WERI-Rb-1 (cell line): ENCODE measurements around the gene TTYH2.

Experiments used
- DNase-seq: peaks from one replicate; pipeline ENCODE4 v3.0.0-alpha.2; 2020
- H3K27ac ChIP-seq: fragments of 250-450 bp; sonication (Bioruptor Pico); 2 replicates; pipeline ENCODE4 v1.5.1; 2020; ENCODE audit warnings: mild to moderate bottlenecking, moderate library complexity
- H3K27me3 ChIP-seq: fragments of 250-450 bp; sonication (Bioruptor Pico); 2 replicates; pipeline ENCODE4 v1.5.1; 2021; ENCODE audit warnings: mild to moderate bottlenecking, low read depth, moderate library complexity; ENCODE audit not compliant: insufficient read depth, severe bottlenecking
- H3K36me3 ChIP-seq: fragments of 250-450 bp; sonication (Bioruptor Pico); 2 replicates; pipeline ENCODE4 v1.5.1; 2020; ENCODE audit warnings: mild to moderate bottlenecking, moderate library complexity
- H3K4me3 ChIP-seq: 2 replicates; pipeline ENCODE4 v1.5.1; 2011; ENCODE audit warnings: low read depth, mild to moderate bottlenecking, control low read depth, low read length
- H3K9me3 ChIP-seq: fragments of 250-450 bp; sonication (Bioruptor Pico); 2 replicates; pipeline ENCODE4 v1.5.1; 2021; ENCODE audit warnings: mild to moderate bottlenecking, moderate library complexity; ENCODE audit not compliant: severe bottlenecking
- CTCF ChIP-seq: IDR thresholded peaks from 2 replicates; pipeline ENCODE4 v1.5.1; 2011; ENCODE audit warnings: low read depth, mild to moderate bottlenecking, control low read depth, inconsistent platforms, low read length

TTYH2 gene

GRCh38 chr17:74295625-74296547, 82.5 kb downstream of the TTYH2 start:
- Histone ChIP-seq H3K9me3 (peaks cover 5% of the 10 kb centered on the region), H3K36me3 (no peaks in the 10 kb centered on the region), H3K4me3 (no peak overlapping the region), H3K27ac (peak overlapping the region; percentile 33), H3K27me3 (no peaks in the 10 kb centered on the region)
- DNase-seq: no peak
- no peak for TF ChIP-seq CTCF

- H3K27me3 ChIP-seq: no peaks in the 10 kb centered on the region
- peak overlapping the region; percentile 33; the same call in 1 of the 2 replicates for H3K27ac ChIP-seq
- H3K9me3 ChIP-seq: peaks cover 2% of the 10 kb centered on the region
- H3K4me3 ChIP-seq: no peak overlapping the region
- TF ChIP-seq CTCF: peak; percentile 86
- DNase-seq: peak; percentile 87
- H3K36me3 ChIP-seq: no peaks in the 10 kb centered on the region
These were observed 83.2 kb downstream of the TTYH2 start for GRCh38 chr17:74296548-74296936.

GRCh38 chr17:74297941-74298340, 84.6 kb downstream of the TTYH2 start:
- Histone ChIP-seq H3K9me3 (peaks cover 2% of the 10 kb centered on the region), H3K27ac (no peak overlapping the region), H3K27me3 (no peaks in the 10 kb centered on the region), H3K4me3 (no peak overlapping the region), H3K36me3 (no peaks in the 10 kb centered on the region)
- DNase-seq: no peak
- TF ChIP-seq CTCF: no peak

- no peak overlapping the region for H3K27ac ChIP-seq
- no peak for TF ChIP-seq CTCF
- no peaks in the 10 kb centered on the region for H3K36me3 ChIP-seq
- peaks cover 1% of the 10 kb centered on the region for H3K9me3 ChIP-seq
- H3K4me3 ChIP-seq: no peak overlapping the region
- no peaks in the 10 kb centered on the region for H3K27me3 ChIP-seq
- DNase-seq: no peak
These were observed 85.4 kb downstream of the TTYH2 start for GRCh38 chr17:74298778-74299177.

- no peak overlapping the region for H3K4me3 ChIP-seq
- TF ChIP-seq CTCF: no peak
- H3K27ac ChIP-seq: no peak overlapping the region
- DNase-seq: no peak
- H3K27me3 ChIP-seq: no peaks in the 10 kb centered on the region
- no peaks in the 10 kb centered on the region for H3K36me3 ChIP-seq
- H3K9me3 ChIP-seq: no peaks in the 10 kb centered on the region
These were observed 86.0 kb downstream of the TTYH2 start for GRCh38 chr17:74299226-74300009.
